Caki2 (cell line): ENCODE results near the gene PSME4. TPM values are rescaled to one million over a fixed set of nuclear protein-coding genes. Genes with fewer than 3 reads are reported as not detected.
"Not testable (repeated sequence)": the region's sequence is repeated elsewhere in the genome, so short reads cannot be mapped to it uniquely, and the experiment has no call there.

Source experiments
- DNase-seq: peaks from one replicate; pipeline ENCODE4 v3.0.0-alpha.2; 2015; ENCODE audit warnings: low read depth
- in situ Hi-C: cut with HindIII; loops from 2 replicates; pipeline ENCODE4 v1.10.0; 2016; ENCODE audit warnings: low sequenced_read_pairs, low pct_unique_long_range_greater_than_20kb, mixed read lengths
- total RNA-seq: library from RNA; depleted of rRNA; stranded (reverse); fragments of >200 nt; shearing (Covaris generic); gene quantifications from 2 replicates; pipeline ENCODE4 v1.2.3, GENCODE V29; 2014; ENCODE audit warnings: low replicate concordance

Gene PSME4
- total RNA-seq, 1 experiment from 2014 or later: 13.0 TPM

- in situ Hi-C loops: no loop called here
- peak; percentile 58 for DNase-seq
Observed at GRCh38 chr2:53969968-53970723, 647 bp downstream of the PSME4 start.

GRCh38 chr2:53969285-53969967 is 1.4 kb downstream of the PSME4 start:
- in situ Hi-C loops: no loop called here
- peak; percentile 52 for DNase-seq

- DNase-seq: peak; percentile 10
- in situ Hi-C loops: no loop called here
Observed at GRCh38 chr2:53964987-53965687, 5.7 kb downstream of the PSME4 start.

- no peak for DNase-seq
- in situ Hi-C loops: no loop called here
Observed at GRCh38 chr2:53964257-53964952, 6.4 kb downstream of the PSME4 start.

- DNase-seq: peak; percentile 12
- in situ Hi-C loops: not testable (repeated sequence)
Observed at GRCh38 chr2:53961478-53962216, 9.1 kb downstream of the PSME4 start.

GRCh38 chr2:53960476-53960875 is 10.3 kb downstream of the PSME4 start:
- in situ Hi-C loops: no loop called here
- no peak for DNase-seq

GRCh38 chr2:53958443-53958842 is 12.3 kb downstream of the PSME4 start:
- no peak for DNase-seq
- in situ Hi-C loops: no loop called here

GRCh38 chr2:53952519-53952918 is 18.3 kb downstream of the PSME4 start:
- no peak for DNase-seq
- in situ Hi-C loops: no loop called here

- DNase-seq: no peak
- in situ Hi-C loops: no loop called here
Observed at GRCh38 chr2:53949457-53949856, 21.3 kb downstream of the PSME4 start.

GRCh38 chr2:53945538-53945937 is 25.3 kb downstream of the PSME4 start:
- in situ Hi-C loops: no loop called here
- no peak for DNase-seq

- in situ Hi-C loops: no loop called here
- DNase-seq: no peak
Observed at GRCh38 chr2:53944542-53944941, 26.3 kb downstream of the PSME4 start.

- no peak for DNase-seq
- in situ Hi-C loops: no loop called here
Observed at GRCh38 chr2:53942280-53942679, 28.5 kb downstream of the PSME4 start.

GRCh38 chr2:53941749-53942148 is 29.0 kb downstream of the PSME4 start:
- no peak for DNase-seq
- in situ Hi-C loops: no loop called here

- no peak for DNase-seq
- in situ Hi-C loops: no loop called here
Observed at GRCh38 chr2:53939656-53940055, 31.1 kb downstream of the PSME4 start.

GRCh38 chr2:53938904-53939303 is 31.9 kb downstream of the PSME4 start:
- DNase-seq: no peak
- in situ Hi-C loops: no loop called here

GRCh38 chr2:53933329-53933728 is 37.5 kb downstream of the PSME4 start:
- in situ Hi-C loops: no loop called here
- DNase-seq: no peak

GRCh38 chr2:53926321-53926720 is 44.5 kb downstream of the PSME4 start:
- DNase-seq, in situ Hi-C loops: not testable (repeated sequence)

- in situ Hi-C loops: no loop called here
- DNase-seq: peak; percentile 14
Observed at GRCh38 chr2:53913721-53914120, 57.1 kb downstream of the PSME4 start.
